Measurements from ENCODE around the gene MRTFA.

The MRTFA gene

DNA sequence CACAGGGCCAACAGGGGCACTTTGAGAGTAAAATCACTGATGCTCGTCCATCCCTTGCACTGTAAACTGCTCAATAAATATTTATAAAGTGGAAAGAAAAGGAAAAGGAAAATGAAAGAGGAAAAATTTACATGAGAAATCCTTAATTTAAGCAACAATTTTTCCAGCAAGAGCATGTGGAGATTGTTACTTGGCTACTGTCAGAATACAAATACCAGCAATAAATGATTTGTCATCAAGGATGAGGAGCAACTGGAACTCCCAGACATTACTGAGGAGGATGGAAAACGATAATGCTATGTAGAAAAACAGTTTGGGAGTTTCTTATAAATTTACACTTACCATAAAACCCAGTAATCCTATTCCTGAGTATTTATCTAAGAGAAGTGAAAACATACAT lies 143.1 kb downstream of the MRTFA start:
- H3K4me3 ChIP-seq (ENCODE audit: low read depth, low read length): no peak overlapping the region
- in situ Hi-C loops (cut with HindIII; ENCODE audit: low sequenced_read_pairs): no loop called here
- DNase-seq (ENCODE audit: low read depth, low spot score): no peak
- TF ChIP-seq, protein P1, sequence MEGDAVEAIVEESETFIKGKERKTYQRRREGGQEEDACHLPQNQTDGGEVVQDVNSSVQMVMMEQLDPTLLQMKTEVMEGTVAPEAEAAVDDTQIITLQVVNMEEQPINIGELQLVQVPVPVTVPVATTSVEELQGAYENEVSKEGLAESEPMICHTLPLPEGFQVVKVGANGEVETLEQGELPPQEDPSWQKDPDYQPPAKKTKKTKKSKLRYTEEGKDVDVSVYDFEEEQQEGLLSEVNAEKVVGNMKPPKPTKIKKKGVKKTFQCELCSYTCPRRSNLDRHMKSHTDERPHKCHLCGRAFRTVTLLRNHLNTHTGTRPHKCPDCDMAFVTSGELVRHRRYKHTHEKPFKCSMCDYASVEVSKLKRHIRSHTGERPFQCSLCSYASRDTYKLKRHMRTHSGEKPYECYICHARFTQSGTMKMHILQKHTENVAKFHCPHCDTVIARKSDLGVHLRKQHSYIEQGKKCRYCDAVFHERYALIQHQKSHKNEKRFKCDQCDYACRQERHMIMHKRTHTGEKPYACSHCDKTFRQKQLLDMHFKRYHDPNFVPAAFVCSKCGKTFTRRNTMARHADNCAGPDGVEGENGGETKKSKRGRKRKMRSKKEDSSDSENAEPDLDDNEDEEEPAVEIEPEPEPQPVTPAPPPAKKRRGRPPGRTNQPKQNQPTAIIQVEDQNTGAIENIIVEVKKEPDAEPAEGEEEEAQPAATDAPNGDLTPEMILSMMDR (IDR thresholded peaks at IDR 0.05; ENCODE audit: low read depth, low read length): no peak

DNA sequence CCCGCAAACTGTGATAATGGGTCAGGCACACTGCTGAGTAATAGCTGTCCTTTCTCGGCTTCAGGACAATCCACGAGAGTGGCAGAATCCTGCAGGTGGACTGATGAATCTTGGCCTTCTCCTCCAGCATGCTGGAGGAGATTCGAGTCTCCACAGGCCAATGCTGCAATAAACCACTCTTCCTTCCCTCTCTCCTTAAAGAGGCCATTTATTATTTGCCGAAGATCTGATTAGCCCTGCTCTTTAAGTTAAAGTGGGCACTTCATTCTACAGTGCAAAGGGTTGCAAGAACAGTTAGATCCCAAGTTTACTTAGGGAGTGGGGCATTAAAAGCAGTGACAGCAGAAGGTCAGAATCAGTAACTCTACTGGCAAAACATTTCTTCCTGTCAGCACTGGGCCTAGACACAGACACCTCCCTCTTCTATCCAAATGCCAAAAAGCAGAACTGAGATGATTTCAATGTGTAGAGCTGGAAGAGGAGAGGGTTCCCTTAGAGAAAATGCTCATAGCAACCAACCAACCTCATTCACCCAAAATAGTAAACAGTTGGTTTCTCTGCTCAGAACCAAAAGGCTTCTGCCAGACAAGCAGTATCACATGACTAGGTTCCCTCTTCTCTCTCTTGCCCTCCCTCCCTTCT lies 144.4 kb downstream of the MRTFA start:
- peak; percentile 43 for DNase-seq (ENCODE audit: low read depth, low spot score)
- in situ Hi-C loops (cut with HindIII; ENCODE audit: low sequenced_read_pairs): no loop called here

DNA sequence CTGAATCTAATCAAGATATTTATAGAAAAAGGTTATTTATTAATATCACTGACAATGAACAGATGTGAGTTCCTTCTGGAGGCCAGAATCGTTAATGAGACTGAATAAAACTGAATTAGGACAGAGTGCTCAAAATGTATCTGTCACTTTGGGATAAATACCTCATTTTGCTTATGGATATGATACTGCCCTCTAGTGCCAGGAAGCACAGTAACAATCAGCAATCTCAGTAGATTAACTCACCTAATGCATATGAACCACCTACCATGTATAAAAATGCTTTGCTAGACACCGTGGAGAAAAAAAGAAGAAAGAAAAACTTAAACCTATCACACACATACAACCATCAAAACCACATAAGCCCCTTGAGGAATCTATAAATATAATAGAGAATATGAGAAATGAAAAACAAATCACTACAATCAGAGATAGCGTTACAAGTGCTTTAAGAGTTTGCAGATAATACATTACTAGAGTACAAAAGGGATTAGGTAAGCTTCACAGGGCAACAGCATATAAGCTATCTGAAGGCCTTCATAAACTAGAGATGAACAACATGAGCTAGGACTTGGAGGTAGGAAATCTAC lies 148.8 kb downstream of the MRTFA start:
- DNase-seq (ENCODE audit: low read depth, low spot score): peak; percentile 53
- H3K4me3 ChIP-seq (ENCODE audit: low read depth, low read length): no peak overlapping the region
- TF ChIP-seq, protein P1 (IDR thresholded peaks at IDR 0.05; ENCODE audit: low read depth, low read length): peak; percentile 76
- in situ Hi-C loops (cut with HindIII; ENCODE audit: low sequenced_read_pairs): no loop called here

More for the DNA sequence above, 144.4 kb downstream of the MRTFA start:
- no peak overlapping the region for H3K4me3 ChIP-seq (ENCODE audit: low read depth, low read length)
- TF ChIP-seq, protein P1 (IDR thresholded peaks at IDR 0.05; ENCODE audit: low read depth, low read length): no peak

DNA sequence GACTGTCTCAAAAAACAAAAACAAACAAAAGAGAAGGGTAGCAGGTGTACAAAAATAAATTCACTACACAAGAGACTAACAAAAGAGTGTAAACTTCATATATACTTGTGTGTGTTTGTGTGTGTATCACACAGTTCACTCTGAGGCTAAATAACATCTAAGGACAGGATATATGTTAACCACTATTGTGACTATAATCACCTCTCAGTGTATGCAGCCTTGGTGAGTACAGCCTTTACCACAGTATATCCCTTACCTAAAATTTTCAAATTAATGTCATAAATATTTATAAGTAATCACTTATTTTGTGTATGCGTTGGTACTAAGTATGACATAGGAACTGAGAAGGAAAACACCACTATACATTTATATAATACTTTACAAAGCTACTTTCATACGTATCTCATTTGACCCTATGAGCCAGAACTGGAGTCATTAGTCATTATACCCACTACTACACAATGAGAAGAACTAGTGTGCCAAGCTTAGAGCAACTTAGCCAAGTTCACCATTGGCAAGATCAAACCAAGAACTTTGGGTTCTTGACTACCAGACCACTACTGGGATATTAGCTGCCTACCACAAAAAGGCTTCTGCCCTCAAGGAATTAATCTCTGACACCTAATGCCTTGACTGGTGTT lies 149.4 kb downstream of the MRTFA start:
- H3K4me3 ChIP-seq (ENCODE audit: low read depth, low read length): no peak overlapping the region
- TF ChIP-seq, protein P1 (IDR thresholded peaks at IDR 0.05; ENCODE audit: low read depth, low read length): no peak
- in situ Hi-C loops (cut with HindIII; ENCODE audit: low sequenced_read_pairs): no loop called here
- no peak for DNase-seq (ENCODE audit: low read depth, low spot score)

DNA sequence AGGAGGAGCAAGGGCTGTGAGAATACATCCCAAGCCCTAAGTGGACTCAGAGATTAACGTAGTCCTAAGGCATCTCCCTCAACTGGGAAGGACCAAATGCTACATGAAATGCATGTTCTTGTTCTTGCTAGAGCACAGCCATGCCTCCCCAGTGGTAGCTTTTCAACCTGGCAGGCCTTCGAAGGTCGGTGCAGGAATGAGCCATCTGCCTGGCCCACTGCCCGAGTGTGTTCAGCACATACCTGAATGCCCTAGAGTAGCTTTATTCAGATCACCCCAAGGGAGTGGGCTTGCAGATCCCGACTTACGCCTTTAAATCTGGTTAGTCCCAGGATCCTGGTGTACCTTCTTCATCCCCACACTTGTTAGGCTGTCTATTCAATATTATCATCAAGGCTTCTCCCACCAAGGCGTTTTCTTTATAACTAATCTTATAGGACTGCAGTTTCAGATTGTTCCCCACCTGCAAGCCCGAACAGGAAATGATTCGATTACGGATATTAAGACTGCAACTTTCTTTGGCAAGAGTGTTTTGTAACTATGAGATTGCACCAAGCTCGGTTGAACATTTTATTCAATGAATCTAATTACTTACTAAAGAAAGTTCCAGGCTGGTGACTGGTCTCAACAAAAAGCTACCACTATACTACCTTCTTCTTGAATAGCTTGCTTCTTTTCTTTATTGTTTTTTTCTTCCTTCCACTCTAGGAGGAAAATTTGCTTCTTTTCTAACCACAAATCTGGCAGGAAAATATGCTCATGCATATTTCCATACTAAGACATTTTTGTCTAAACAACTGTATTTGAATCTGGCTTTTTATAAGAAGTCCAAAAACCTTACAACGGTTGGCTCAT lies 150.5 kb downstream of the MRTFA start:
- in situ Hi-C loops (cut with HindIII; ENCODE audit: low sequenced_read_pairs): no loop called here
- TF ChIP-seq, protein P1 (IDR thresholded peaks at IDR 0.05; ENCODE audit: low read depth, low read length): no peak
- DNase-seq (ENCODE audit: low read depth, low spot score): peak; percentile 63
- no peak overlapping the region for H3K4me3 ChIP-seq (ENCODE audit: low read depth, low read length)

DNA sequence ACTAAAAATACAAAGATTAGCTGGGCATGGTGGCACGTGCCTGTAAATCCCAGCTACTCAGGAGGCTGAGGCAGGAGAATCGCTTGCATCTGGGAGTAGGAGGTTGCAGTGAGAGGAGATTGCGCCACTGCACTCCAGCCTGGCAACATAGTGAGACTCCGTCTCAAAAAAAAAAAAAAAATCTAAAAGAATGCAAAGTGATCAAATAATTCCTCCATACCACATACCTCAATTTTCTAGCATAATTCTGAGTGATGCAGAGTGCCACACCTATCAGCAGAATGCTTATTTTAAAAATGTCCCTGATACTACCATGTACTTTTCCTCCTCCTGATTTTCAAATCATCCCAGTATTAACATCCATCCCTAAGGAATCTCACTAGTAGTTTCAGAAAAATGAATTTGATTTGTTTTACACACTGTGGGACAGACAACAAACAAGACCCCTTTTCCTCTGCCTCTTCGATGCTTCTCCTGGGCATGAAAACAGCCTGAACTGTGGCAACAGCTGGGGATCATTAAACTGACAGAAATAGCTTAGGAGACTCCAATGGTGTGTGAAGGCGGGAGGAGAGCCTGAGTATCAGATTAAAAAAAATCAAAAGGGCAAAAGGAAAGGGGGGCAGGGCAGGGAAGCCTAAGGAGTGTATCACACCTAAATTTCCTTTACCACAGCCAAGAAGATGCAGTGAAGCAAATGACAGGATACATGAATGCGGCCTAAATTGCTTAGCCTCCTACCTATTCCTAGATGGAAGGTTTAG lies 151.4 kb downstream of the MRTFA start:
- TF ChIP-seq, protein P1 (IDR thresholded peaks at IDR 0.05; ENCODE audit: low read depth, low read length): no peak
- H3K4me3 ChIP-seq (ENCODE audit: low read depth, low read length): no peak overlapping the region
- in situ Hi-C loops (cut with HindIII; ENCODE audit: low sequenced_read_pairs): no loop called here
- no peak for DNase-seq (ENCODE audit: low read depth, low spot score)

All from astrocyte of the spinal cord (primary cell).